ENCODE measurements around the gene PAF1. TPM values are rescaled to one million over a fixed set of nuclear protein-coding genes. Genes with fewer than 3 reads are reported as not detected.

The PAF1 gene
- total RNA-seq, 1 experiment from 2014 or later = 25.3 TPM

- no peaks in the 10 kb centered on the region for H3K79me2 ChIP-seq (ENCODE audit: low read length)
- no peaks in the 10 kb centered on the region for H3K9me2 ChIP-seq (replicated peaks; ENCODE audit: insufficient read depth, low read length)
- no peak overlapping the region for H3K27ac ChIP-seq (ENCODE audit: low read length)
- H3K36me3 ChIP-seq (ENCODE audit: insufficient read depth, low read length) = no peaks in the 10 kb centered on the region
- no peak overlapping the region for H3K4me3 ChIP-seq (ENCODE audit: low read length)
- no peak overlapping the region for H3K4me2 ChIP-seq (ENCODE audit: low read depth, low read length, poor library complexity, severe bottlenecking)
- no peak overlapping the region for H2AFZ ChIP-seq (ENCODE audit: low read length)
- H3K9ac ChIP-seq (ENCODE audit: low read length) = no peak overlapping the region
- H3K9me3 ChIP-seq (ENCODE audit: low read length) = no peaks in the 10 kb centered on the region
- no peaks in the 10 kb centered on the region for H4K20me1 ChIP-seq (ENCODE audit: insufficient read depth, low read depth, low read length)
- DNase-seq = no peak
- no peaks in the 10 kb centered on the region for H3K4me1 ChIP-seq (ENCODE audit: low read length)
- H3K27me3 ChIP-seq (ENCODE audit: low read length) = no peaks in the 10 kb centered on the region
Observed at GRCh38 chr19:39422020-39422419, 31.1 kb upstream of the PAF1 start.

DNA sequence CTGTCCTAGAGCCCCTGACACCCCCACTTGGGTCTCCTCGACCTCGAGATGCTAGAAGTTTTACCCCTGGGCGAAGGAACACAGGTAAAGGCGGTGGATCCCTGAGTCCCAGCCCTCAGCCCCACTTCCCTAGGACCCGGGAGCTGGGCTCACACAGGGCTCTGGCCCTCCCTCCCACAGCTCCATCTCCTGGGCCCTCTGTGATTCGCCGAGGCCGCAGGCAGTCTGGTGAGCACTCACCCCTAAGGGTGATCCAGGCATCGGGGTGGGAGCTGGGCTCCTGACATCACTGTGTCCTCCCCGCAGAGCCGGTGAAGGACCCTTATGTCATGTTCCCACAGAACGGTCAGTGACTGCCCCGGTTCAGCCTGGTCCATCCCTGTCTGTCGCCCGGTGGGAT, 29.9 kb upstream of the PAF1 start:
- no peaks in the 10 kb centered on the region for H3K4me1 ChIP-seq (ENCODE audit: low read length)
- no peak overlapping the region for H3K27ac ChIP-seq (ENCODE audit: low read length)
- H3K36me3 ChIP-seq (ENCODE audit: insufficient read depth, low read length) = no peaks in the 10 kb centered on the region
- no peak overlapping the region for H3K4me2 ChIP-seq (ENCODE audit: low read depth, low read length, poor library complexity, severe bottlenecking)
- H3K9me3 ChIP-seq (ENCODE audit: low read length) = no peaks in the 10 kb centered on the region
- no peak overlapping the region for H2AFZ ChIP-seq (ENCODE audit: low read length)
- H4K20me1 ChIP-seq (ENCODE audit: insufficient read depth, low read depth, low read length) = no peaks in the 10 kb centered on the region
- no peak overlapping the region for H3K9ac ChIP-seq (ENCODE audit: low read length)
- H3K9me2 ChIP-seq (replicated peaks; ENCODE audit: insufficient read depth, low read length) = no peaks in the 10 kb centered on the region
- H3K4me3 ChIP-seq (ENCODE audit: low read length) = no peak overlapping the region
- DNase-seq = no peak
- no peaks in the 10 kb centered on the region for H3K79me2 ChIP-seq (ENCODE audit: low read length)
- H3K27me3 ChIP-seq (ENCODE audit: low read length) = no peaks in the 10 kb centered on the region

GRCh38 chr19:39419003-39419402, 28.1 kb upstream of the PAF1 start:
- Histone ChIP-seq H3K9me3 (ENCODE audit: low read length) (no peaks in the 10 kb centered on the region), H3K4me1 (ENCODE audit: low read length) (peaks cover 4% of the 10 kb centered on the region), H3K9me2 (replicated peaks; ENCODE audit: insufficient read depth, low read length) (no peaks in the 10 kb centered on the region), H4K20me1 (ENCODE audit: insufficient read depth, low read depth, low read length) (no peaks in the 10 kb centered on the region), H2AFZ (ENCODE audit: low read length) (no peak overlapping the region), H3K4me2 (ENCODE audit: low read depth, low read length, poor library complexity, severe bottlenecking) (no peak overlapping the region), H3K79me2 (ENCODE audit: low read length) (peaks cover 5% of the 10 kb centered on the region), H3K9ac (ENCODE audit: low read length) (no peak overlapping the region), H3K36me3 (ENCODE audit: insufficient read depth, low read length) (no peaks in the 10 kb centered on the region), H3K4me3 (ENCODE audit: low read length) (no peak overlapping the region), H3K27ac (ENCODE audit: low read length) (no peak overlapping the region), H3K27me3 (ENCODE audit: low read length) (no peaks in the 10 kb centered on the region)
- DNase-seq = no peak

GRCh38 chr19:39417463-39418181, 26.7 kb upstream of the PAF1 start:
- DNase-seq = no peak
- Histone ChIP-seq H3K27ac (ENCODE audit: low read length) (no peak overlapping the region), H4K20me1 (ENCODE audit: insufficient read depth, low read depth, low read length) (no peaks in the 10 kb centered on the region), H3K79me2 (ENCODE audit: low read length) (peaks cover 10% of the 10 kb centered on the region), H3K27me3 (ENCODE audit: low read length) (no peaks in the 10 kb centered on the region), H2AFZ (ENCODE audit: low read length) (no peak overlapping the region), H3K9ac (ENCODE audit: low read length) (no peak overlapping the region), H3K4me1 (ENCODE audit: low read length) (peaks cover 10% of the 10 kb centered on the region), H3K4me2 (ENCODE audit: low read depth, low read length, poor library complexity, severe bottlenecking) (no peak overlapping the region), H3K9me2 (replicated peaks; ENCODE audit: insufficient read depth, low read length) (no peaks in the 10 kb centered on the region), H3K9me3 (ENCODE audit: low read length) (no peaks in the 10 kb centered on the region), H3K36me3 (ENCODE audit: insufficient read depth, low read length) (no peaks in the 10 kb centered on the region), H3K4me3 (ENCODE audit: low read length) (no peak overlapping the region)

- Histone ChIP-seq H3K36me3 (ENCODE audit: insufficient read depth, low read length) (no peaks in the 10 kb centered on the region), H2AFZ (ENCODE audit: low read length) (no peak overlapping the region), H3K4me1 (ENCODE audit: low read length) (peaks cover 15% of the 10 kb centered on the region), H3K9ac (ENCODE audit: low read length) (no peak overlapping the region), H3K9me2 (replicated peaks; ENCODE audit: insufficient read depth, low read length) (no peaks in the 10 kb centered on the region), H3K79me2 (ENCODE audit: low read length) (peaks cover 10% of the 10 kb centered on the region), H3K9me3 (ENCODE audit: low read length) (no peaks in the 10 kb centered on the region), H3K27ac (ENCODE audit: low read length) (no peak overlapping the region), H3K4me2 (ENCODE audit: low read depth, low read length, poor library complexity, severe bottlenecking) (no peak overlapping the region), H3K27me3 (ENCODE audit: low read length) (no peaks in the 10 kb centered on the region), H3K4me3 (ENCODE audit: low read length) (no peak overlapping the region), H4K20me1 (ENCODE audit: insufficient read depth, low read depth, low read length) (no peaks in the 10 kb centered on the region)
- DNase-seq = no peak
Observed at GRCh38 chr19:39416152-39417120, 25.5 kb upstream of the PAF1 start.

GRCh38 chr19:39415111-39416046, 24.5 kb upstream of the PAF1 start:
- Histone ChIP-seq H4K20me1 (ENCODE audit: insufficient read depth, low read depth, low read length) (no peaks in the 10 kb centered on the region), H3K36me3 (ENCODE audit: insufficient read depth, low read length) (no peaks in the 10 kb centered on the region), H2AFZ (ENCODE audit: low read length) (no peak overlapping the region), H3K9me3 (ENCODE audit: low read length) (no peaks in the 10 kb centered on the region), H3K79me2 (ENCODE audit: low read length) (peaks cover 10% of the 10 kb centered on the region), H3K27me3 (ENCODE audit: low read length) (no peaks in the 10 kb centered on the region), H3K4me1 (ENCODE audit: low read length) (peaks cover 26% of the 10 kb centered on the region), H3K4me3 (ENCODE audit: low read length) (no peak overlapping the region), H3K4me2 (ENCODE audit: low read depth, low read length, poor library complexity, severe bottlenecking) (no peak overlapping the region), H3K9me2 (replicated peaks; ENCODE audit: insufficient read depth, low read length) (no peaks in the 10 kb centered on the region), H3K9ac (ENCODE audit: low read length) (no peak overlapping the region), H3K27ac (ENCODE audit: low read length) (no peak overlapping the region)
- peak; percentile 44 for DNase-seq

GRCh38 chr19:39413911-39414608, 23.2 kb upstream of the PAF1 start:
- Histone ChIP-seq H3K79me2 (ENCODE audit: low read length) (peaks cover 10% of the 10 kb centered on the region), H3K27ac (ENCODE audit: low read length) (peak overlapping the region; percentile 85), H4K20me1 (ENCODE audit: insufficient read depth, low read depth, low read length) (no peaks in the 10 kb centered on the region), H3K9ac (ENCODE audit: low read length) (peak overlapping the region; percentile 91), H3K27me3 (ENCODE audit: low read length) (no peaks in the 10 kb centered on the region), H3K4me3 (ENCODE audit: low read length) (peak overlapping the region; percentile 88), H3K9me3 (ENCODE audit: low read length) (no peaks in the 10 kb centered on the region), H3K9me2 (replicated peaks; ENCODE audit: insufficient read depth, low read length) (no peaks in the 10 kb centered on the region), H3K4me2 (ENCODE audit: low read depth, low read length, poor library complexity, severe bottlenecking) (peak overlapping the region; percentile 89), H2AFZ (ENCODE audit: low read length) (no peak overlapping the region), H3K36me3 (ENCODE audit: insufficient read depth, low read length) (no peaks in the 10 kb centered on the region), H3K4me1 (ENCODE audit: low read length) (peaks cover 38% of the 10 kb centered on the region)
- DNase-seq = peak; percentile 42
